Measurements from ENCODE around the gene PCDHGB1. TPM values are rescaled to one million over a fixed set of nuclear protein-coding genes. Genes with fewer than 3 reads are reported as not detected.
"Not testable (repeated sequence)": the region's sequence is repeated elsewhere in the genome, so short reads cannot be mapped to it uniquely, and the experiment has no call there.

The PCDHGB1 gene
- 1.7 to 2.0 TPM (median 2.0 TPM) in 3 replicates for total RNA-seq

DNA sequence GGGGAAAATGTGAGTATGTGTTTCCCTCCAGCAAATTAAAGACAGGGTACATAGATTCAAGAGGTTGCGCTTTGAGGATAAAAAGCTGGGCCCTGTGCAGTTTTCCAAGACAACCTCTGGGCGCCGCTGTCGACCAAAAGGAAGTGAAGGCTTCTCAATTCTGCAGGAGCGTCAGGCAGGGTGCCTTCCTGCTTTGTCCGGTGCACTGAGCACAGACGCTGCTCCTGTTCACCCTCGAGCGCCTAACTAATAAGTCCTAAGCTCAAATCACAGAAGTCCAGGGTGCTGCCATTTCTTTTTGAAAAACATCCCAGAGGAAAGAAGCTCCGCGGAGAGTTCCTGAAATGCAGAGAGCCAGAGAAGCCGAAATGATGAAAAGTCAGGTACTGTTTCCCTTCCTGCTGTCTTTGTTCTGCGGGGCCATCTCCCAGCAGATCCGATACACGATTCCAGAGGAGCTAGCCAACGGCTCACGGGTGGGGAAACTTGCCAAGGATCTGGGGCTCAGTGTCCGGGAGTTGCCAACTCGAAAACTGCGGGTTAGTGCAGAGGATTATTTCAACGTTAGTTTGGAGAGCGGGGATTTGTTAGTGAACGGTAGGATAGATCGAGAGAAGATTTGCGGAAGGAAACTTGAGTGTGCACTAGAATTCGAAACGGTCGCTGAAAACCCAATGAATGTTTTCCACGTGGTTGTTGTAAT, at the start of gene PCDHGB1:
Gene PCDHGB1, plus strand, starts transcription at position 183 of the 703 bp plus-strand sequence. Its CDS starts 162 bp downstream, at position 345.
- Mint-ChIP-seq H3K36me3 (peaks cover 10% of the 10 kb centered on the region), H3K4me1 (no peaks in the 10 kb centered on the region), H3K27ac (no peak within 1 kb of the TSS), H3K27me3 (ENCODE audit: low read depth) (no peaks in the 10 kb centered on the region), H3K4me3 (peak within 1 kb of the TSS; percentile 39), H3K9me3 (peaks cover 52% of the 10 kb centered on the region)
- no peak for TF ChIP-seq CTCF (IDR thresholded peaks at IDR 0.05; ENCODE audit: unreplicated experiment)
- no peak for DNase-seq (ENCODE audit: low spot score in 2 of 2, unreplicated experiment in 2 of 2)

GRCh38 chr5:141303756-141304155, 46.1 kb upstream of the PCDHGB1 start, which contains the start of gene SLC25A2:
Gene SLC25A2 (minus strand): TSS chr5:141304049. CDS start chr5:141303865, 184 bp downstream.
- Mint-ChIP-seq H3K4me3 (no peak within 1 kb of the TSS), H3K9me3 (peaks cover 69% of the 10 kb centered on the region)
- TF ChIP-seq CTCF (IDR thresholded peaks at IDR 0.05; ENCODE audit: unreplicated experiment) = no peak

DNA sequence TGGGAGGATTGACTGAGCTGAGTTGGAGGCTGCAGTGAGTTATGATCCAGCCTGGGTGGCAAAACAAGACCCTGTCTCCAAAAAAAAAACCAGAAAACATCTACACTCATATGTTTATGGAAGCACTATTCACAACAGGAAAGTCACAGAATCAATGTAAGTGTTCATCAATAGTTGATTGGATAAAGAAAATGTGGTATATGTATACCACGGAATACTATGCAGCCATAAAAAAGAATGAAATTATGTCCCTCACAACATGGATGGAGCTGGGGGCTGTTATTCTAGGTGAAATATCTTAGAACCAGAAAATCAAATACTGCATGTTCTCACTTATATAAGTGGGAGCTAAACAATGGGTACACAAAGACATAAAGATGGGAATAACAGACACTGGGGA, 43.3 kb upstream of the PCDHGB1 start:
- Mint-ChIP-seq H3K4me3 (no peak overlapping the region), H3K4me1 (no peaks in the 10 kb centered on the region), H3K27me3 (ENCODE audit: low read depth) (no peaks in the 10 kb centered on the region), H3K27ac (no peak overlapping the region), H3K36me3 (peaks cover 86% of the 10 kb centered on the region), H3K9me3 (peaks cover 67% of the 10 kb centered on the region)
- TF ChIP-seq CTCF (IDR thresholded peaks at IDR 0.05; ENCODE audit: unreplicated experiment) = no peak
- DNase-seq (ENCODE audit: low spot score in 2 of 2, unreplicated experiment in 2 of 2) = no peak

More at GRCh38 chr5:141303756-141304155, 46.1 kb upstream of the PCDHGB1 start, which contains the start of gene SLC25A2:
- Mint-ChIP-seq H3K36me3 (peaks cover 80% of the 10 kb centered on the region), H3K27ac (no peak within 1 kb of the TSS), H3K4me1 (no peaks in the 10 kb centered on the region), H3K27me3 (ENCODE audit: low read depth) (no peaks in the 10 kb centered on the region)
- no peak for DNase-seq (ENCODE audit: low spot score in 2 of 2, unreplicated experiment in 2 of 2)

DNA sequence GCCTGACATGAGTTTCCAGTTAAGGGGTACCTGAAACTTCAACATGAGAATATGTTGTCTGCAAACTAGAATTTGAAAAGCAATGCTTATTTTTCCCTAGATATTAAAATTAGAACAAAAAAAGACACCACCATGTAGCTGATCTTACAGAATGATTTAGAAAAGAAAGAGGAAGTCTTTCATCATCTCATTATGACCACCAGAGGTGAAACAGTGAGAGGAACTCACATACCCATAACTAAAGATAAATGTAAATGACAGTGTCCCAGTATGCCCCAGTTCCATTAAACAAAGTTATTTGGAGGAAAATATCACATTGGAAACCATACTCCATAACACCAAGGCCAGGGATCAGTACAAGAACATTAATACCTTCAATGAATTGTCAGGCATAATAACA, 36.2 kb upstream of the PCDHGB1 start:
- peaks cover 1% of the 10 kb centered on the region for H3K4me1 Mint-ChIP-seq
- no peak overlapping the region for H3K4me3 Mint-ChIP-seq
- peaks cover 65% of the 10 kb centered on the region for H3K9me3 Mint-ChIP-seq
- no peak overlapping the region for H3K27ac Mint-ChIP-seq
- H3K36me3 Mint-ChIP-seq = peaks cover 86% of the 10 kb centered on the region
- no peaks in the 10 kb centered on the region for H3K27me3 Mint-ChIP-seq (ENCODE audit: low read depth)
- TF ChIP-seq CTCF (IDR thresholded peaks at IDR 0.05; ENCODE audit: unreplicated experiment) = no peak
- DNase-seq (ENCODE audit: low spot score in 2 of 2, unreplicated experiment in 2 of 2) = no peak

- Mint-ChIP-seq H3K9me3 (peaks cover 68% of the 10 kb centered on the region), H3K36me3 (peaks cover 74% of the 10 kb centered on the region)
- H3K27ac Mint-ChIP-seq; H3K4me3 Mint-ChIP-seq; DNase-seq (ENCODE audit: low spot score in 2 of 2, unreplicated experiment in 2 of 2); H3K27me3 Mint-ChIP-seq (ENCODE audit: low read depth); H3K4me1 Mint-ChIP-seq: not testable (repeated sequence)
Observed at GRCh38 chr5:141316963-141317362, 32.9 kb upstream of the PCDHGB1 start.

DNA sequence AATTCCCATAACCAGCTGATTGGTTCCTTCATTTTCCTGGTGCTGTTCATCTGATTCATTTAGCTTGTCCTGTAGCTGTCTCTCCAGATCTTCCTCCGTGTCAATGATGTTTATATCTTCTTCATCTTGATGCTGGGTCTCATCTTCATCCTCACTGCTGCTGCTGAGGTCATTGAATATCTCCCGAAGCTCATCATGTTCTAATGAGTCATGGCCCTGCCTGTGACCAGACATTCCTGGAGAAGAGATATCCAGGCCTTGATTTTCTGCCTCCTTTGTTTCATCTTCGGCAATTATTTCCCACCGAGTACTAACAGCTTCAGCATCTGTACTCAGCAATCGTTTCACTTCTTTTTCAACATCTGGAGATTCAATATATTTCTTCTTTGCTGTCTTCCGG, 30.7 kb upstream of the PCDHGB1 start:
- no peak for DNase-seq (ENCODE audit: low spot score in 2 of 2, unreplicated experiment in 2 of 2)
- Mint-ChIP-seq H3K27ac (peak overlapping the region; percentile 100), H3K36me3 (peaks cover 58% of the 10 kb centered on the region), H3K27me3 (ENCODE audit: low read depth) (no peaks in the 10 kb centered on the region), H3K4me1 (peaks cover 6% of the 10 kb centered on the region), H3K4me3 (peak overlapping the region; percentile 99), H3K9me3 (peaks cover 60% of the 10 kb centered on the region)
- no peak for TF ChIP-seq CTCF (IDR thresholded peaks at IDR 0.05; ENCODE audit: unreplicated experiment)

Data from mesothelial cell of epicardium (in vitro differentiated cells).